HEK293T (cell line): ENCODE measurements around the gene COLQ.

Experiments
- CTCF ChIA-PET: fragments of 350-600 bp; formaldehyde crosslinking; extraction: SDS; loops from one replicate; lab custom pipeline; 2021; ENCODE audit warnings: antibody characterized with exemption, inconsistent platforms; lab: Yijun Ruan, JAX
- POLR2A ChIA-PET: fragments of 350-600 bp; formaldehyde crosslinking; extraction: SDS; loops from one replicate; lab custom pipeline; 2020; ENCODE audit warnings: antibody characterized with exemption, inconsistent platforms; lab: Yijun Ruan, JAX
- DNase-seq: peaks from one replicate; pipeline ENCODE4 v3.0.0; 2012; ENCODE audit warnings: mixed read lengths; ENCODE audit errors: extremely low spot score
- ARNT ChIP-seq: fragments of 450-650 bp; IDR thresholded peaks from 2 replicates; pipeline ENCODE4 v1.6.1; 2017; ENCODE audit warnings: mild to moderate bottlenecking
- BHLHE40 ChIP-seq: fragments of 450-650 bp; IDR thresholded peaks from 2 replicates; pipeline ENCODE4 v1.6.1; 2016; ENCODE audit warnings: mild to moderate bottlenecking, moderate library complexity, borderline replicate concordance
- CTBP1 ChIP-seq: fragments of 450-650 bp; IDR thresholded peaks from 2 replicates; pipeline ENCODE4 v1.6.1; 2016; ENCODE audit warnings: borderline replicate concordance
- ELF4 ChIP-seq: fragments of 450-650 bp; IDR thresholded peaks from 2 replicates; pipeline ENCODE4 v1.6.1; 2017; ENCODE audit warnings: antibody characterized with exemption
- FOXA1 ChIP-seq: fragments of 450-650 bp; IDR thresholded peaks from 2 replicates; pipeline ENCODE4 v1.6.1; 2016; ENCODE audit warnings: mild to moderate bottlenecking
- FOXK2 ChIP-seq: fragments of 450-650 bp; IDR thresholded peaks from 2 replicates; pipeline ENCODE4 v1.6.1; 2016; ENCODE audit warnings: mild to moderate bottlenecking
- FOXM1 ChIP-seq: fragments of 450-650 bp; IDR thresholded peaks from 2 replicates; pipeline ENCODE4 v1.6.1; 2017; ENCODE audit warnings: mild to moderate bottlenecking, borderline replicate concordance
- HDGF ChIP-seq: fragments of 450-650 bp; IDR thresholded peaks from 2 replicates; pipeline ENCODE4 v1.6.1; 2017; ENCODE audit warnings: antibody characterized with exemption, borderline replicate concordance
- L3MBTL2 ChIP-seq: fragments of 450-650 bp; conservative IDR thresholded peaks from 2 replicates; pipeline ENCODE4 v1.6.1; 2016; ENCODE audit warnings: mild to moderate bottlenecking
- LEF1 ChIP-seq: fragments of 450-650 bp; IDR thresholded peaks from 2 replicates; pipeline ENCODE4 v1.6.1; 2017; ENCODE audit warnings: mild to moderate bottlenecking, borderline replicate concordance
- NFRKB ChIP-seq: fragments of 450-650 bp; IDR thresholded peaks from 2 replicates; pipeline ENCODE4 v1.6.1; 2016; ENCODE audit warnings: mild to moderate bottlenecking, moderate library complexity
- SP1 ChIP-seq: fragments of 450-650 bp; IDR thresholded peaks from 2 replicates; pipeline ENCODE4 v1.6.1; 2017
- SUZ12 ChIP-seq: fragments of 450-650 bp; IDR thresholded peaks from 2 replicates; pipeline ENCODE4 v1.6.1; 2016; ENCODE audit warnings: mild to moderate bottlenecking
- TARDBP ChIP-seq: fragments of 450-650 bp; IDR thresholded peaks from 2 replicates; pipeline ENCODE4 v1.6.1; 2016
- ZNF384 ChIP-seq: fragments of 450-650 bp; IDR thresholded peaks from 2 replicates; pipeline ENCODE4 v1.6.1; 2016
- TF ChIP-seq, protein P1 (sequence below): fragments of 450-650 bp; IDR thresholded peaks from 2 replicates; pipeline ENCODE4 v1.6.1; 2016

The COLQ gene

DNA sequence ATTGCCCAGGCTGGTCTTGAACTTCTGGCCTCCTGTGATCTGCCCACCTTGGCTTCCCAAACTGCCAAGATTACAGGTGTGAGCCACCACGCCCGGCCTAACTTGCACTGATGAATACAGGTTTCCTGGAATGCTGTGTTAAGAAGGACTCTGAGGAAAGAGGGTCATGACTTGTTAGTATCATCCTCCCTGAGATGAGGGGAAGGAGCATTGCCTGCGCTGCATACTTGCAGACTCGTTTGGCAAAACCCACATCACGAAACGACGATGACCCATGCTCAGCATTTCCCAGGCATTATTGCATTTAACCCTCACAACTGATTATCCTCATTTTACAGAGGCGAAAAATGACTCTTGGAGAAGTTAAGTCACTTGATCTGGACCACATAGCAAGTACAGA is 18.9 kb downstream of the COLQ start:
- CTCF ChIA-PET, result no interaction called here
- POLR2A ChIA-PET, result no interaction called here
- no peak for TF ChIP-seq ELF4
- TF ChIP-seq CTBP1, result no peak
- no peak for DNase-seq

DNA sequence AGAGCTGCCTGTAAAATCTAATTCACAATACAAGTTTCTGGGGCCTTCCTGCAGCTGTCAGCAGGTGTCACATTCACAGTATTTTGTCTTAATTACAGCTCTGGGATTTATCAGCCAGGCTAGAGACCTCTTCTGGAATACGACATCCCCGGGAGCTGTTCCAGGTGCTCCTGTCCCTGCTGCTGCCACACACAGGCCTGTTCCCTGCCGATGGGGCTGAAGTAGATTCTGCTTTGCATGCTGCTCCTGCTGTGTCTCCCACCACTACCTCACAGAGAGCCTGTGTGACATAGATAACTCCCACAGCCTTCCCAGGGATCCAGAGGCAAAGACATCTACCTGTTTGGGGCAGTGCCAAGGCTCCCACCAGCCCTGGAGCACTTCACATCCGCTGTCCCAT is 20.4 kb downstream of the COLQ start:
- POLR2A ChIA-PET, result no interaction called here
- TF ChIP-seq FOXM1, result no peak
- TF ChIP-seq LEF1, result no peak
- no peak for TF ChIP-seq ELF4
- CTCF ChIA-PET, result no interaction called here
- no peak for DNase-seq

DNA sequence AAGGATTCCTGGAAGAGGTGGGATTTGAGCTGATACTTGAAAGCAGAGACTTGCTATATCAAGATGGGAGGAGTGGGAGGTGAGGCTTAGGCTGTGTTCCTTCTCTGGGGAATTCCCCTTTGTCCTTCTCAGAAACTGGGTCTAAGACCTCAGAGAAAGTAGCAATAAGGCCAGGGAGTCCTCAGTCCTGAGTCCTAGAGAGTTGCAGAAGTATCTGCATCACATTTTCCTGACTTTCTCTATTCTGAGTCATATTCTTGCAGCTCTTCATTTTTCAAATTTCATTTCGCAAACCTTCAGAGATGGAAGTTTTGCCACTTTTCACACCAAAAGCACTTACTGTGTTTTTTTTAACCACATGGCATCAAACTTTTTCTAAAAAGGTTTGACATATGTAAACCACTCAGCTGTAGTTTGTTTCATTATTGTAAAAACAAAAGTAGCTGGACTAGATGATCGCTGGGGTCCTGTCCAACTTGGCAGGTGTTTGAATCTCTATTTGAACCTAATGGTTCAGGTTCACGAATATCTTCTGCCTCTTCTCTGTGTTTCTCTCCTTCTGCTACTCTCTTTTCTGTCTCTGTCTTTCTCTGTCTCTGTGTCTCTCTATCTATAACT is 21.3 kb downstream of the COLQ start:
- ChIA-PET POLR2A (no interaction called here), CTCF (no interaction called here)
- TF ChIP-seq TARDBP (no peak), HDGF (no peak), ZNF384 (no peak), SP1 (no peak), ARNT (no peak), BHLHE40 (no peak), L3MBTL2 (no peak), ELF4 (no peak), SUZ12 (no peak), CTBP1 (no peak), FOXA1 (no peak), FOXM1 (no peak), LEF1 (no peak), NFRKB (no peak), FOXK2 (no peak)
- TF ChIP-seq, protein P1, sequence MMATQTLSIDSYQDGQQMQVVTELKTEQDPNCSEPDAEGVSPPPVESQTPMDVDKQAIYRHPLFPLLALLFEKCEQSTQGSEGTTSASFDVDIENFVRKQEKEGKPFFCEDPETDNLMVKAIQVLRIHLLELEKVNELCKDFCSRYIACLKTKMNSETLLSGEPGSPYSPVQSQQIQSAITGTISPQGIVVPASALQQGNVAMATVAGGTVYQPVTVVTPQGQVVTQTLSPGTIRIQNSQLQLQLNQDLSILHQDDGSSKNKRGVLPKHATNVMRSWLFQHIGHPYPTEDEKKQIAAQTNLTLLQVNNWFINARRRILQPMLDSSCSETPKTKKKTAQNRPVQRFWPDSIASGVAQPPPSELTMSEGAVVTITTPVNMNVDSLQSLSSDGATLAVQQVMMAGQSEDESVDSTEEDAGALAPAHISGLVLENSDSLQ, result no peak
- DNase-seq, result no peak

DNA sequence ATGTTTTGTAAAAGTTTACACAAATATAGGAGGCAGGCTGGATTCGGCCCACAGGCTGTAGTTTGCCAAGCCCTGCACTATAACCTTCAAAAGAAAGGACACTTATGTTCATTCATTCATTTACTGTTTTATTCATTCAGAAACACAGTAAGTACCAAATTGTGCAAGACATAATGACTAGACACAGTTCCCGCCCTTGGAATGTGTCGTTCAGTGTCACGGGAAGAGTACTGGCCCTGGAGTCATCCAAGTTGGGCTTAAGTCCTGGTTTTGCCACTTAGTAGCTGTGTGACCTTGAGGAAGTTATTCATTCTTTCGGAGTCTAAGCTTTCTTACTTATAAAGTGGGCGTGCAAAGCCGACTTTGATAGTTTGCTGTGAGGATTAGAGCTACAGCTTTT is 22.0 kb downstream of the COLQ start:
- no peak for TF ChIP-seq FOXK2
- no peak for TF ChIP-seq SUZ12
- TF ChIP-seq SP1, result no peak
- TF ChIP-seq HDGF, result no peak
- no peak for TF ChIP-seq L3MBTL2
- no peak for TF ChIP-seq ELF4
- no peak for TF ChIP-seq BHLHE40
- no peak for TF ChIP-seq LEF1
- TF ChIP-seq ZNF384, result no peak
- no peak for TF ChIP-seq NFRKB
- no peak for TF ChIP-seq ARNT
- TF ChIP-seq CTBP1, result no peak
- TF ChIP-seq FOXM1, result no peak
- no peak for TF ChIP-seq TARDBP
- TF ChIP-seq, protein P1, result no peak
- no peak for TF ChIP-seq FOXA1
- DNase-seq, result no peak
- POLR2A ChIA-PET, result no interaction called here
- CTCF ChIA-PET, result no interaction called here

DNA sequence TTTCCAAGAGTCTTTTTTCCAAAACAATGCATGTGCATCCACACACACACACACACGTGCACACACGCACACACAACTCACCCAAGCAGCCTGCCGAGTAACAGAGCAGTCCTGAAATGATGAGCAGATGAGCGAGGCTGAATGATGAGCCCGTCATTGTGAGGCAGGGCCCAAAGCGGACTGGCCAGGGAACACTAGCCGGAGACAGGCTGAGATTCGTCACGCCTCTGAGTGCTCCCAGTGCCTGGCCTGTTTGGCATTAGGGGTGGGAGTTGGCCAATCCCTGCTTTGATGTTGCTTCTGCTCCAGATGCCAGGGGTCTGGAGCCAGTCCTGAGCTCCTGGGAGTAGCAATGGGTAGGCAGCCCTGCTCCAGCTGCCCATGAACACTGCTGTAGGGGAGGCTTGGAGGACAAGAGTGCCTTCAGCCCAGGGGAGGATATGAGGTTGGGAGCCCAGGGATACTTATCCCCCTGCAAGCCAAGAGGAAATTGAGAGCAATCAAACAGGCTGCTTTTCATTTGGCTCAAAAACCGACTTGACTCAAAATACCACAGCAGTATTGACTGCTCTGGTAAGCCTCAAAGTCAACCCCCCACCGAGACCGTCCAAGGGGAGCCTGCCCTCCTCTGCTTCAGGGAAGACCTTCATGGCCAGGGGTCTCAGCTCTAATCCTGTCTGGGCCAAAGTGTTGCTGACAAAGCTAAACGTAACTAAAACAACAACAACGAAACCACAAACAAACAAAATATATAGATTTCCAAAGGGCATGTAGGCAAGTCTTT is 22.9 kb downstream of the COLQ start:
- ChIA-PET CTCF (no interaction called here), POLR2A (no interaction called here)
- DNase-seq, result no peak
- TF ChIP-seq FOXK2 (no peak), ZNF384 (no peak), CTBP1 (no peak), BHLHE40 (no peak), FOXA1 (no peak), SP1 (no peak), L3MBTL2 (no peak), SUZ12 (no peak)
- TF ChIP-seq, protein P1, result no peak

DNA sequence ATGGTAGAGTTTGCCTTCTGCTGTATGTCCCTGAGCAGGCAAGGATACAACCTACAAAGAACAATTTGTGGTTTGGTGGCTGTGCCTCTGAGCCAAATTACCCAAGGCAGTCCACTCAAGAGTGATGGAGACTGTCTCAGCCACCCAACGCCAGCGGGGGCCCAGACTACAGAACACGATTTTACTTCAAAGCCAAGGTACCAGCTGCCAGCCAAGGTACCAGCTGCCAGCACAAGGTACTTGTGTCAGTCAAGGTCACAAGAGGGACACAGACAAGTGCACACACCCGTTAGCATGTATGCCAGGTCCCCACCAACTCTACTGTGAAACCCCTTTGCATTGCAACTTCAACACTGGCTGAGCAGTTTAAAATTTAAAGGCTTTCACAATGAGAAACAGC is 23.5 kb downstream of the COLQ start:
- no peak for TF ChIP-seq SP1
- no peak for TF ChIP-seq NFRKB
- TF ChIP-seq FOXA1, result no peak
- no peak for TF ChIP-seq ARNT
- no peak for TF ChIP-seq TARDBP
- no peak for TF ChIP-seq L3MBTL2
- no peak for DNase-seq
- ChIA-PET CTCF (no interaction called here), POLR2A (no interaction called here)

DNA sequence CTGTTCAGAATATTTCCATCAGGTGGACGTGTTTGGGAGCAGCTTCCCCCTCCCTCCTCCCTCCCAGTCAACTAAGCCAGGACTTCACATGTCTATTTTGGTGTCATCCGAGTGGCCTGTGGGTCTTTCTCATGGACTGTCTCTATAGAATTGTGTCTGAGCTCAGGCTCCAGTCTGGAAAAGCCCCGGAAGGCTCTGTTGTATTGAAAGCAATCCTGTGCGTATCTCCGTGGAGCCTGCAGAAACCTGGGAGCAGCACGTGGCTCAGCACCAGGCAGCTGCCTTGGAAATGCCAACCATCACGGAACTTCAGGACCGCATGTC is 25.2 kb downstream of the COLQ start:
- TF ChIP-seq FOXA1 (no peak), HDGF (no peak), ELF4 (no peak), FOXM1 (no peak), ARNT (no peak)
- ChIA-PET CTCF (no interaction called here), POLR2A (no interaction called here)
- DNase-seq, result no peak
